H1 (cell line): ENCODE results near the gene MPP3. TPM values are rescaled to one million over a fixed set of nuclear protein-coding genes. Genes with fewer than 3 reads are reported as not detected.

Experiments
- CTCF ChIA-PET: fragments of 300-600 bp; sonication (Branson Sonifier 250); formaldehyde crosslinking; loops from one replicate; lab custom pipeline; 2021; ENCODE audit not compliant: partially characterized antibody; lab: Charles Lee
- POLR2A ChIA-PET: fragments of 300-600 bp; sonication (Branson Sonifier 250); formaldehyde crosslinking; loops from one replicate; lab custom pipeline; 2021; ENCODE audit warnings: inconsistent platforms; ENCODE audit not compliant: partially characterized antibody; lab: Charles Lee
- DNase-seq, 2 experiments: peaks; one replicate each; pipeline versions ENCODE4 v3.0.0 to v3.0.0-alpha.2; 2010 to 2022; ENCODE audit warnings: low spot score in 2 of 2, low read depth in 1 of 2, mixed read lengths in 1 of 2
- FAIRE-seq: peaks from 2 replicates; lab custom pipeline; 2011; peaks lifted over from hg19 to GRCh38; lab: Jason Lieb, UNC
- H2AFZ ChIP-seq: 2 replicates; pipeline ENCODE4 v1.8.1; 2012; ENCODE audit warnings: low read length, inconsistent platforms
- H2AK5ac ChIP-seq: 2 replicates; pipeline ENCODE4 v1.6.1; 2013; ENCODE audit warnings: low read depth, low read length
- H2BK120ac ChIP-seq: replicated peaks from 2 replicates; pipeline ENCODE3; 2013; ENCODE audit warnings: low read depth, low read length, inconsistent platforms
- H2BK12ac ChIP-seq: 2 replicates; pipeline ENCODE4 v1.6.1; 2013; ENCODE audit warnings: low read depth, low read length
- H2BK15ac ChIP-seq: 2 replicates; pipeline ENCODE4 v1.6.1; 2013; ENCODE audit warnings: low read length
- H2BK20ac ChIP-seq: 2 replicates; pipeline ENCODE4 v1.6.1; 2013; ENCODE audit warnings: low read length
- H2BK5ac ChIP-seq: 2 replicates; pipeline ENCODE4 v1.6.1; 2013; ENCODE audit warnings: low read depth, low read length
- H3K14ac ChIP-seq: 2 replicates; pipeline ENCODE4 v1.6.1; 2013; ENCODE audit warnings: inconsistent platforms; ENCODE audit not compliant: insufficient read length
- H3K18ac ChIP-seq: 2 replicates; pipeline ENCODE4 v1.6.1; 2013; ENCODE audit warnings: low read length; ENCODE audit errors: extremely low read depth
- H3K23ac ChIP-seq: 2 replicates; pipeline ENCODE4 v1.6.1; 2013; ENCODE audit warnings: inconsistent platforms; ENCODE audit not compliant: insufficient read length
- H3K23me2 ChIP-seq: 2 replicates; pipeline ENCODE4 v1.6.1; 2013; ENCODE audit warnings: low read depth, low read length
- H3K27ac ChIP-seq: 2 replicates; pipeline ENCODE4 v1.6.1; 2011; ENCODE audit warnings: low read depth, low read length, inconsistent platforms
- H3K27me3 ChIP-seq, 4 experiments: replicated peaks in 1 of 4; 1 replicate in 1 of 4; 2 replicates in 3 of 4; pipeline versions ENCODE4 v1.6.1 to v1.8.1; 2011 to 2013; ENCODE audit warnings: low read length in 3 of 4, mild to moderate bottlenecking in 3 of 4, inconsistent platforms in 2 of 4, mixed read lengths in 2 of 4, moderate library complexity in 1 of 4; ENCODE audit not compliant: control insufficient read depth in 3 of 4, insufficient read depth in 3 of 4; ENCODE audit errors: extremely low read depth in 1 of 4
- H3K36me3 ChIP-seq, 4 experiments: 2 replicates each; pipeline versions ENCODE4 v1.6.1 to v1.8.1; 2011 to 2013; ENCODE audit warnings: mild to moderate bottlenecking in 4 of 4, low read length in 3 of 4, moderate library complexity in 2 of 4, control low read depth in 1 of 4, inconsistent platforms in 1 of 4; ENCODE audit not compliant: insufficient read depth in 4 of 4, control insufficient read depth in 2 of 4
- H3K4ac ChIP-seq: replicated peaks from 2 replicates; pipeline ENCODE3; 2013; ENCODE audit warnings: low read length, low read depth, mixed read lengths, inconsistent platforms; ENCODE audit not compliant: insufficient read length
- H3K4me1 ChIP-seq, 4 experiments: replicated peaks in 1 of 4; 1 replicate in 1 of 4; 2 replicates in 3 of 4; pipeline versions ENCODE4 v1.6.1 to v1.8.1; 2011 to 2013; ENCODE audit warnings: low read length in 3 of 4, inconsistent platforms in 2 of 4, mixed read lengths in 1 of 4; ENCODE audit not compliant: insufficient read depth in 4 of 4, control insufficient read depth in 3 of 4
- H3K4me2 ChIP-seq, 2 experiments: 2 replicates each; pipeline versions ENCODE4 v1.6.1 to v1.8.1; 2011 to 2013; ENCODE audit warnings: low read depth in 2 of 2, low read length in 2 of 2, control low read depth in 1 of 2, inconsistent platforms in 1 of 2, mild to moderate bottlenecking in 1 of 2; ENCODE audit not compliant: insufficient read depth in 1 of 2
- H3K4me3 ChIP-seq, 4 experiments: fragments of 200-600, 300-600 bp in 1 of 4; sonication (generic), shearing (Covaris generic), sonication (Bioruptor Twin) in 1 of 4; 2 replicates each; pipeline versions ENCODE4 v1.5.1 to v1.8.1; 2011 to 2016; ENCODE audit warnings: low read length in 4 of 4, low read depth in 3 of 4, control low read depth in 2 of 4, inconsistent platforms in 2 of 4, mild to moderate bottlenecking in 2 of 4, mixed read lengths in 1 of 4, moderate library complexity in 1 of 4; ENCODE audit not compliant: insufficient read depth in 2 of 4; ENCODE audit errors: extremely low read depth in 1 of 4
- H3K56ac ChIP-seq: replicated peaks from 2 replicates; pipeline ENCODE3; 2013; ENCODE audit warnings: low read depth, mild to moderate bottlenecking, mixed read lengths, low read length, inconsistent platforms; ENCODE audit not compliant: insufficient read length
- H3K79me1 ChIP-seq: 2 replicates; pipeline ENCODE4 v1.6.1; 2013; ENCODE audit warnings: low read depth, low read length, control low read depth
- H3K79me2 ChIP-seq, 2 experiments: 2 replicates each; pipeline versions ENCODE4 v1.6.1 to v1.8.1; 2012 to 2013; ENCODE audit warnings: low read length in 2 of 2, mild to moderate bottlenecking in 2 of 2, inconsistent platforms in 1 of 2; ENCODE audit not compliant: insufficient read depth in 2 of 2, control insufficient read depth in 1 of 2
- H3K9ac ChIP-seq, 4 experiments: replicated peaks in 1 of 4; 1 replicate in 1 of 4; 2 replicates in 3 of 4; pipeline versions ENCODE4 v1.6.1 to v1.8.1; 2011 to 2013; ENCODE audit warnings: low read depth in 3 of 4, low read length in 3 of 4, control low read depth in 2 of 4, mild to moderate bottlenecking in 2 of 4, moderate library complexity in 2 of 4, inconsistent platforms in 1 of 4; ENCODE audit errors: extremely low read depth in 1 of 4
- H3K9me3 ChIP-seq, 2 experiments: 2 replicates each; pipeline versions ENCODE4 v1.6.1 to v1.8.1; 2012 to 2013; ENCODE audit warnings: mild to moderate bottlenecking in 2 of 2, moderate library complexity in 2 of 2, control low read depth in 1 of 2, inconsistent platforms in 1 of 2, low read depth in 1 of 2, low read length in 1 of 2, mixed read lengths in 1 of 2; ENCODE audit not compliant: insufficient read depth in 2 of 2
- H4K20me1 ChIP-seq, 2 experiments: replicated peaks in 1 of 2; 2 replicates each; pipeline versions ENCODE3 to v1.8.1; 2011 to 2013; ENCODE audit warnings: inconsistent platforms in 2 of 2, low read length in 2 of 2, mild to moderate bottlenecking in 1 of 2; ENCODE audit not compliant: insufficient read depth in 2 of 2, control insufficient read depth in 1 of 2
- H4K5ac ChIP-seq: 2 replicates; pipeline ENCODE4 v1.6.1; 2013; ENCODE audit warnings: low read length, low read depth, mixed read lengths, inconsistent platforms; ENCODE audit not compliant: insufficient read length
- H4K8ac ChIP-seq: 2 replicates; pipeline ENCODE4 v1.8.0; 2013; ENCODE audit warnings: mild to moderate bottlenecking, moderate library complexity, low read length, inconsistent platforms; ENCODE audit not compliant: insufficient read depth; ENCODE audit errors: extremely low read depth
- H4K91ac ChIP-seq: replicated peaks from 2 replicates; pipeline ENCODE3; 2013; ENCODE audit warnings: low read length, mixed read lengths, inconsistent platforms; ENCODE audit not compliant: insufficient read length
- ASH2L ChIP-seq: fragments of 200-600, 300-600 bp; sonication (generic); IDR thresholded peaks from one replicate; pipeline ENCODE4 v1.7.1; 2017; ENCODE audit warnings: low read length
- BCL11A ChIP-seq, 2 experiments: IDR thresholded peaks; one replicate each; pipeline ENCODE4 v1.6.1; 2011; ENCODE audit warnings: low read depth in 2 of 2, low read length in 2 of 2, mild to moderate bottlenecking in 2 of 2
- CBX8 ChIP-seq: fragments of 300-800, 300-1000 bp; sonication (generic); IDR thresholded peaks from 2 replicates; pipeline ENCODE4 v1.7.1; 2016; ENCODE audit warnings: low read depth, low read length, borderline replicate concordance
- CHD2 ChIP-seq: IDR thresholded peaks from 2 replicates; pipeline ENCODE4 v1.6.1; 2012; ENCODE audit warnings: low read length, improper control_type of control experiment
- CREB1 ChIP-seq: IDR thresholded peaks from 2 replicates; pipeline ENCODE4 v1.6.1; 2012; ENCODE audit warnings: inconsistent platforms
- CTBP2 ChIP-seq: IDR thresholded peaks from 2 replicates; pipeline ENCODE4 v1.7.0; 2011; ENCODE audit warnings: borderline replicate concordance, mild to moderate bottlenecking, moderate library complexity, mixed read lengths, low read length; ENCODE audit not compliant: insufficient read depth, insufficient read length
- EGR1 ChIP-seq: IDR thresholded peaks from 2 replicates; pipeline ENCODE4 v1.6.1; 2011; ENCODE audit warnings: low read depth, low read length, borderline replicate concordance
- GTF2F1 ChIP-seq: IDR thresholded peaks from 2 replicates; pipeline ENCODE4 v1.6.1; 2012; ENCODE audit warnings: low read depth, low read length, improper control_type of control experiment, borderline replicate concordance
- KDM4A ChIP-seq: IDR thresholded peaks from one replicate; pipeline ENCODE4 v1.7.1; 2012; ENCODE audit warnings: low read depth, mild to moderate bottlenecking, moderate library complexity, low read length, inconsistent platforms; ENCODE audit not compliant: severe bottlenecking
- POLR2A ChIP-seq, 2 experiments: IDR thresholded peaks; 1 replicate in 1 of 2; 2 replicates in 1 of 2; pipeline ENCODE4 v1.6.1; 2011; ENCODE audit warnings: low read depth in 2 of 2, low read length in 2 of 2, mild to moderate bottlenecking in 2 of 2; ENCODE audit errors: control extremely low read depth in 1 of 2
- RXRA ChIP-seq: IDR thresholded peaks from 2 replicates; pipeline ENCODE4 v1.6.1; 2011; ENCODE audit warnings: low read depth, mild to moderate bottlenecking, low read length, moderate library complexity; ENCODE audit not compliant: insufficient read depth
- SIN3A ChIP-seq, 2 experiments: IDR thresholded peaks in 1 of 2; conservative IDR thresholded peaks in 1 of 2; 2 replicates each; pipeline ENCODE4 v1.6.1; 2011 to 2012; ENCODE audit warnings: low read length in 2 of 2, improper control_type of control experiment in 1 of 2, low read depth in 1 of 2, mild to moderate bottlenecking in 1 of 2
- SP1 ChIP-seq: IDR thresholded peaks from 2 replicates; pipeline ENCODE4 v1.6.1; 2011; ENCODE audit warnings: low read depth, low read length
- SRF ChIP-seq: IDR thresholded peaks from 2 replicates; pipeline ENCODE4 v1.6.1; 2011; ENCODE audit warnings: mild to moderate bottlenecking, low read depth, low read length, moderate library complexity
- SUZ12 ChIP-seq: fragments of 200-600 bp; sonication (generic); IDR thresholded peaks from 2 replicates; pipeline ENCODE4 v1.6.1; 2012; ENCODE audit warnings: mild to moderate bottlenecking, inconsistent platforms, low read length, moderate library complexity, mixed read lengths
- WGBS, 2 experiments: shearing (Covaris generic) in 1 of 2; methylation state at CpG; one replicate each; pipeline versions ENCODE4 v1.1.6 to v1.1.7; 2013 to 2015; ENCODE audit warnings: low lambda C conversion rate in 2 of 2, mixed read lengths in 2 of 2, inconsistent platforms in 1 of 2, low coverage in 1 of 2, missing lambda C conversion rate in 1 of 2; ENCODE audit not compliant: insufficient replicate concordance in 2 of 2, insufficient coverage in 1 of 2, insufficient read length in 1 of 2; ENCODE audit errors: extremely low coverage in 1 of 2, missing lambda C conversion rate in 1 of 2; 5-methylcytosine and 5-hydroxymethylcytosine counted together
- polyA plus RNA-seq, 7 experiments: library from polyadenylated mRNA; depleted of rRNA in 3 of 7; stranded (reverse) in 5 of 7; unstranded in 2 of 7; fragments of >200 nt in 5 of 7; fragments of 200-250 nt in 2 of 7; gene quantifications; 1 replicate in 5 of 7; 2 replicates in 1 of 7; 4 replicates in 1 of 7; pipeline versions ENCODE4 v1.2.1 to v1.2.3, GENCODE V29; 2011 to 2013; ENCODE audit warnings: missing spikeins in 2 of 7, mixed read lengths in 2 of 7
- total RNA-seq: library from RNA; stranded (reverse); fragmentation: NEBNext Ultra II Directional; extraction: Animal tissue kit (Norgen Biotek cat#: 25700); gene quantifications from 2 replicates; pipeline ENCODE4 v1.2.1, GENCODE V29; 2021

MPP3 gene
- total and polyA plus RNA-seq, 2 of the 8 experiments (the other 6 are each of a cell fraction or from before 2014, with no cell fraction given) = 3.1 to 6.1 TPM

DNA sequence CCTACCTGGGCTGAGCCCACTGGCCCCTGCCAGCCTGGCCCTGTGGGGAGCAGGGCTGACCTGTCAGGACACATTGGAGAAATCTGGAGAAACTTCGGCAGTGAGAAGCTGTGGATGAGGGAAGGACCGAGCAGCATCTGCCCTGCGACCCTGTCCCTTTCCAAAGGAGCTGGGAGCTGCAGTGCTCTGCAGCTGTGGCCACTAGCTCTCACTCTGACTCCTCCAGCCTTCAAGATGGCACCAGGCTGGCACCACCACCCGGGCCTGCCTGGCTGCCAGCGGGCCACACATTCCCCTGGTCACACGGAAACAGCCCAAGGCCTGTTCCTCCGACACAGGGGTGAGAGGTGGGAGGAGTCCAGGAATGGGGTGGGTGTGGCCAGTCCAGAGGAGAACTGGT, 44.1 kb upstream of the MPP3 start:
- Histone ChIP-seq H3K4ac (no peak overlapping the region), H3K9ac (no peak overlapping the region), H3K18ac (no peak overlapping the region), H2BK12ac (no peak overlapping the region), H3K9me3 (no peaks in the 10 kb centered on the region), H2AFZ (no peak overlapping the region), H2BK120ac (no peak overlapping the region), H4K8ac (no peak overlapping the region; the same call in 1 of the 2 replicates), H3K27me3 (no peaks in the 10 kb centered on the region), H3K36me3 (no peaks in the 10 kb centered on the region; a peak in 2 of 8 replicates), H3K23ac (no peak overlapping the region), H2BK20ac (no peak overlapping the region), H2AK5ac (no peak overlapping the region), H3K4me2 (no peak overlapping the region), H4K5ac (no peak overlapping the region), H2BK5ac (no peak overlapping the region), H3K27ac (no peak overlapping the region), H2BK15ac (no peak overlapping the region), H3K14ac (no peak overlapping the region), H3K4me3 (no peak overlapping the region), H4K91ac (no peak overlapping the region), H3K79me1 (no peaks in the 10 kb centered on the region), H3K4me1 (peaks cover 0 to 8% (median 6%) of the 10 kb centered on the region in 4 experiments; a peak in 5 of 7 replicates), H3K56ac (no peak overlapping the region), H3K23me2 (no peaks in the 10 kb centered on the region), H3K79me2 (no peaks in the 10 kb centered on the region), H4K20me1 (peaks cover 0 to 8% of the 10 kb centered on the region in 2 experiments)
- FAIRE-seq (no peak), DNase-seq (no peak)
- ChIA-PET POLR2A (interaction anchor here (1.1 kb wide), 1 partner anchor 33 kb away, joined by 3 read pairs; no protein-coding TSS in a partner anchor), CTCF (interaction anchor here (1.0 to 10.0 kb wide), 12 partner anchors 11 to 273 kb away, joined by 3 to 403 read pairs (median 32); partner anchors contain the start of genes MPP2 and PPY)
- WGBS, 2 experiments = 88% methylated on average over 7 of the region's 7 CpGs; no CpG with 5 or more reads in 1 of the 2 experiments
- TF ChIP-seq KDM4A = no peak
- no peak for TF ChIP-seq RXRA
- no peak for TF ChIP-seq SUZ12
- no peak for TF ChIP-seq CHD2
- no peak for TF ChIP-seq EGR1
- no peak for TF ChIP-seq CREB1
- TF ChIP-seq CBX8 = no peak
- no peak for TF ChIP-seq CTBP2
- no peak for TF ChIP-seq BCL11A (IDR thresholded peaks at IDR 0.05; ENCODE audit: low read depth in 2 of 2, low read length in 2 of 2)
- no peak for TF ChIP-seq SIN3A (conservative IDR thresholded peaks at IDR 0.05 in 1 of 2, IDR thresholded peaks at IDR 0.05 in 1 of 2; ENCODE audit: low read depth in 1 of 2, low read length in 2 of 2)
- TF ChIP-seq ASH2L = no peak
- no peak for TF ChIP-seq SP1
- no peak for TF ChIP-seq SRF
- no peak for TF ChIP-seq GTF2F1
- TF ChIP-seq POLR2A (IDR thresholded peaks at IDR 0.05; ENCODE audit: control extremely low read depth in 1 of 2, low read depth in 2 of 2, low read length in 2 of 2) = no peak
